Activated T-cell treated with anti-CD3 and anti-CD28 coated beads for 24 hours (primary cell): ENCODE results near the gene HMX3.

ENCODE experiments used
- DNase-seq: peaks from one replicate; pipeline ENCODE4 v3.0.0-alpha.2; 2020; ENCODE audit warnings: low read depth

The HMX3 gene

GRCh38 chr10:123135415-123136141 is at the start of gene HMX3:
Gene HMX3, plus strand, starts transcription at chr10:123135970. Its CDS starts 81 bp downstream, at chr10:123136051.
- no peak for DNase-seq

- DNase-seq = no peak
These were observed 49.5 kb upstream of the HMX3 start for GRCh38 chr10:123086281-123086680.

GRCh38 chr10:123087348-123087747 is 48.4 kb upstream of the HMX3 start:
- no peak for DNase-seq

GRCh38 chr10:123087786-123088185 is 48.0 kb upstream of the HMX3 start:
- DNase-seq = no peak

- no peak for DNase-seq
These were observed 42.9 kb upstream of the HMX3 start for GRCh38 chr10:123092635-123093414.

GRCh38 chr10:123093489-123093888 is 42.3 kb upstream of the HMX3 start:
- no peak for DNase-seq

- DNase-seq = no peak
These were observed 39.3 kb upstream of the HMX3 start for GRCh38 chr10:123096452-123096851.

- DNase-seq = no peak
These were observed 38.7 kb upstream of the HMX3 start for GRCh38 chr10:123097039-123097438.

GRCh38 chr10:123100030-123100762 is 35.6 kb upstream of the HMX3 start:
- no peak for DNase-seq

- DNase-seq = no peak
These were observed 33.9 kb upstream of the HMX3 start for GRCh38 chr10:123101872-123102271.

GRCh38 chr10:123102673-123103072 is 33.1 kb upstream of the HMX3 start:
- DNase-seq = no peak

- DNase-seq = no peak
These were observed 31.8 kb upstream of the HMX3 start for GRCh38 chr10:123103944-123104343.

GRCh38 chr10:123109466-123109865 is 26.3 kb upstream of the HMX3 start:
- no peak for DNase-seq

- no peak for DNase-seq
These were observed 17.9 kb upstream of the HMX3 start for GRCh38 chr10:123117644-123118417.

GRCh38 chr10:123119081-123119480 is 16.7 kb upstream of the HMX3 start:
- DNase-seq = no peak

GRCh38 chr10:123126246-123126645 is 9.5 kb upstream of the HMX3 start:
- no peak for DNase-seq

GRCh38 chr10:123129618-123130271 is 6.0 kb upstream of the HMX3 start:
- no peak for DNase-seq

- DNase-seq = peak; percentile 82
These were observed 2.9 kb upstream of the HMX3 start for GRCh38 chr10:123132576-123133477.

- no peak for DNase-seq
These were observed 2.0 kb upstream of the HMX3 start for GRCh38 chr10:123133541-123134342.
